HG02943 (cell line): ENCODE data around the gene PLCB1.
A peak's percentile ranks its signal among the peaks of the same experiment; 100 is the strongest.
"Not testable (repeated sequence)": the region's sequence is repeated elsewhere in the genome, so short reads cannot be mapped to it uniquely, and the experiment has no call there.

Experiments
- ATAC-seq: cut with Tn5 transposase; IDR thresholded peaks from one replicate; pipeline ENCODE4 v1.9.1; 2021; ENCODE audit warnings: mild to moderate bottlenecking, low read depth, moderate library complexity; ENCODE audit not compliant: unreplicated experiment

The PLCB1 gene

GRCh38 chr20:8131598-8132483, at the start of gene PLCB1:
PLCB1 (plus strand) TSS chr20:8132266; CDS start chr20:8132652, 386 bp downstream.
- peak; percentile 70 for ATAC-seq

DNA sequence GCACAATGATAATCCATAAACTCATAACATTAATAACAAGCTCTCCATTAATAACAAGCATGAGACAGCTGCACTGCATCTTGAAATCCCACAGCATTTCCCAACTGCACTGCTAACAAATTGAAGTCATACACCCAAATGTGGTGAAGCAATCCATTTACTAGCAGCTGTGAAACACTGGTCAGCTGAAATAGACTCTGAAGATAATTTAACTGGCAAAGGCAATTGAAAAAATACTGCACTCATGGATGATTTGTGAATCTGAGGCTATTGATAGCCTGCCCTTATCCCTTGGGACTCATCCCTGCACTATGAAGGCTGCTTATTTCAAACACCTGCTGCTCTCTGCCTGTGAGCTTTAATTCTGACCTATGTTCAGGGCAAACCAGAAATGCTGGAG, 49.1 kb upstream of the PLCB1 start:
- ATAC-seq = no peak

GRCh38 chr20:8089668-8090067, 42.4 kb upstream of the PLCB1 start:
- no peak for ATAC-seq

DNA sequence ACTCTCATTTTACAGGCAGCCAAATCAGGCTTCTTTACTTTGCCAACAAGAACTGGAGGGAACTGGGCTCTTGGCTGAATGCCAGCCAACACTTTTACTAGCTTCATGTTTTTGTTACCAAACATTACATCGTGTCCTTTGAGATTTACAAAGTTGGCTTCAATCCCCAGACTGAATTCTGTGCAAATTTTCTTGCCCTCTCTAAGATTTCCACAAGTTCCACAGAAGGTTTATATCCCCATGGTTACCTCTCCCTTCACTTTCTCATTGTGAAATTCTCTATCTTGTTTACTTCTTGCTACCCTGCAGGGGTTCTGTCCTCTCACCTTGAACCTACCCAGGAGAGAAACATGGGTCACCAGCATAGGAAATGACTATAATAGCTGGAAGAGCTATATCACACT, 37.6 kb upstream of the PLCB1 start:
- no peak for ATAC-seq

DNA sequence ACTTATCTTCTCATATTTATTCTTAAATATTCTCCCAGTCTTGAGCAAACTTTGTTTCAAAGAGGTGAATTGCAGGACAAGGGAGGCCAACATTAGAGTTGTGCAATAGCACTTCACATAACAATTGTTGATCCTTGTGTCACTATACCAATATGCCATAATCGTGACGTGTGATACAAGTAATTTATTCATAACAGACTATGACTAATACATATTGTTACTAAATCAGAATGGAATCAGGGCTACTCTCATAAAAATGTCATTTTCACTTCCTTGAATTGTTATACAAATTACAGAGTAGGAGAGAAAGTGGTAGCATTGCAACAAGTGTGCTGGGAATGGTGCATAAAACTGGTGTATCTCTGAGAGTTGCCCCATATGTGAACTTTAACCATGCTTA, 37.2 kb upstream of the PLCB1 start:
- ATAC-seq = no peak

DNA sequence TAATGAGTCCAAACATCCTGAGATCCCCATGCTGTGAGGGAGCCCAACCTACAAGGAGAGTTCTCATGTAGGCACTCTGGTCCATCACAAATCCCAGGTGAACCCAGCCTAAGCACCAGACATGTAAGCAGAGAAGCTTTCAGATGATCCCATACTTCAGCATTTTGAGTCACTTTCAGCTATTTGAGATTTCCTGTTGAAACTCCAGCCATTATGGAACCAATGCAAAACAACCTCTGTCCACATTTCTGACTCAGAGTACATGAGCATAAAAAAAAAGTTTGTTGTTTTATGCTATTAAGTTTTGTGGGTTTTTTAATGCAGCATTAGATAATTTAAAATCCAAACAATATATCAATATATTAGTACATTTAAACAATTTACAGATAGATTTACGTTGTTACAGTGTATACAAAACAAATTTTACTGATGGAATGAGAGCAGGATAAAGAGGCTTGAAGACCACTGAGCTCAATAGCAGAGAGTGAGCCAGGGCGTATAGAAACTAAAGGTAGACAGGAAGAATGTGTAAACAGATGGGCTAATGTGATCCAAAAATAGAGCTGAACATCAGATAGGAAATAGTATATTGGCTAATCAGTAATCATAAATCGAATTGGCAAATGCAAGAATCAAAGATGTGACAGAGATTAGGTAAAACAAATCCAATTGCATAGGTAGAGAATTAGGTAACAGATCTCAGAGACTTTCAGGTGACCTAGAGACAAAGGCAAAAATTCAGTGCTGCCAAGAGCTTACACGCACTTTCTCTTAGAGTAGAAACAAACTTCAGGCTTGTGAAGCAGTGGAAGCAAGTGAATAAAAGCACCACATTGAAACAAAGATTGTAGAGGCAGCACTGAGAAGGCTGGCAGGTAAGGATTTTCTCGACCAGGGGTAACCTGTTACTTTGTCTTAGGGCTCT, 36.2 kb upstream of the PLCB1 start:
- no peak for ATAC-seq

- no peak for ATAC-seq
Measured at GRCh38 chr20:8097307-8097706, 34.8 kb upstream of the PLCB1 start.

DNA sequence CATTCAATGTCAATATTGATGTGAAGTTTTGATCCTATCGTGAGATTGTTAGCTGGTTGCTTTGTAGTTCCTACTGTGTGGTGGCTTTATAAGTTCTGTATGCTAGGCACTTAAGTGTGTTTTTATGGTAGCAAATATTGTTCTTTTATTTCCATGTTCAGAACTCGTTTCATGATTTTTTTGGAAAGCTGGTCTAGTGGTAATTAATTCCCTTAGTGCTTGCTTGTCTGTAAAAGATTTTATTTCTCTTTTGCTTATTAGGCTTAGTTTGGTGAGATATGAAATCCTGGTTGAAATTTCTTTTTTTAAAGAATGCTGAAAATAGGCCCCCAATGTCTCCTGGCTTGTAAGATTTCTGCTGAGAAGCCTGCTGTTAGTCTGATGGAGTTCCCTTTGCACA, 27.8 kb upstream of the PLCB1 start:
- ATAC-seq = no peak

- not testable (repeated sequence) for ATAC-seq
Measured at GRCh38 chr20:8114612-8115011, 17.5 kb upstream of the PLCB1 start.

- no peak for ATAC-seq
Measured at GRCh38 chr20:8115436-8115835, 16.6 kb upstream of the PLCB1 start.

- ATAC-seq = no peak
Measured at GRCh38 chr20:8116067-8116811, 15.8 kb upstream of the PLCB1 start.

DNA sequence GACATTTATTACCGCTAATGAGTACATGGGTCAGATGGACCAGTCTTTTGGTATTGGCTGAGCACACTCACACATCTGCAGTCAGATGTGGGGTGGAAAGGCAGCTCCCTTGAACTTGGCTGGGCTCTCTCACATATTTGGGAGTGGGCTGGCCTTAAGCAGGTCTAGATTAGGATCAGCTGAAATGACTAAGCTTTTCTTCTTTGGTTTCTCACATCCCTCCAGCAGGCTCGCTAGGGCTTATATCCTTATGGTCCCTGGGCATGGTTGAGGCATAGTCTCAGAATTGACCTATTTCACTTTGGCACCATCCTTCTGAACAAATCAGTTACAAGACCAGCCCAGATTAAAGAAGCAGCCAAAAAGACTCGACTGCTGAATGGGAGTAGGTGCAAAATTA, 14.4 kb upstream of the PLCB1 start:
- ATAC-seq = no peak

- ATAC-seq = no peak
Measured at GRCh38 chr20:8118039-8118438, 14.0 kb upstream of the PLCB1 start.

DNA sequence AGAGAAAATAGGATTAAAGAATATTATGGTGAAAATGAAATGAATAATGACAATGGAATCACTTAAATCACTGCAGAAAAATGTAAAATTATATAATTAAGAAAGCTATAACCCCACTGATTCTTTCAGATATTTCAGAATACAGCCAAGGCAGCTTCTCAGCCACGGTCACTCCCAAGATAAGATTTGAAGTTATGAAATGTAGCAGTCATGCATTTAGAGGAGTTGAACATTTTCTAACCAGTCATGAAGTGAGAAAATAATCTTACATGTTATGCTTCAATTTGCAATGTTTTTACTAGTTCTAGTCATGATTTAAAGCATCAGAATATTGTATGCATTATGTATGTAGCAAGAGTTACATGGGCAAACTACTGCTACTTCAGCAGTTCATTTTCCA, 13.3 kb upstream of the PLCB1 start:
- no peak for ATAC-seq

- ATAC-seq = no peak
Measured at GRCh38 chr20:8121666-8122065, 10.4 kb upstream of the PLCB1 start.

- no peak for ATAC-seq
Measured at GRCh38 chr20:8124639-8125038, 7.4 kb upstream of the PLCB1 start.

GRCh38 chr20:8126181-8126580, 5.9 kb upstream of the PLCB1 start:
- no peak for ATAC-seq

DNA sequence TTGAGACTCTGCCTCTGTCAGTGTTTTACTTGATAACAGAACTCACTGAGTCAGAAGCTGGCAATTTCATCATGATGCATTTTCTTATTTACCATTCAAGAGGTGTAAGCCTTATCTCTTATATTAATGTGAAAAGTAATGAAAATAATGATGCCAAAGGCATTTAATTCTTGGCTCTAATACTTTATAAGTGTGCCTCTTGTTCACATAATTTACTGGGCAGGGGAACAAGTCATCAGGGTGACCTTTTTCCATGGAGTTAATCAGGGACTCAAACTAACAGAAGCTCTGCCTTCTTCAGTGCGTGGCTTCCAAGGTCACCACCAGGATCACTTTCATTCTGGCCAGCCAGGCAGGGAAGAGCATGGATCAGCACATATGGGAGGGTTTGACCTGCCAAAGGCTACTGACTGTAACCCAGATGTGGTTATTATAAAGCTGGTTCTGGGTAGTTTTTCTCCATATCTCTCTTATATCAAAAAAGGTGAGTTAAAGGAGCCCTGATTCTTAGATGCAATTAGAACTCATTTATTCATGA, 5.2 kb upstream of the PLCB1 start:
- ATAC-seq = no peak

DNA sequence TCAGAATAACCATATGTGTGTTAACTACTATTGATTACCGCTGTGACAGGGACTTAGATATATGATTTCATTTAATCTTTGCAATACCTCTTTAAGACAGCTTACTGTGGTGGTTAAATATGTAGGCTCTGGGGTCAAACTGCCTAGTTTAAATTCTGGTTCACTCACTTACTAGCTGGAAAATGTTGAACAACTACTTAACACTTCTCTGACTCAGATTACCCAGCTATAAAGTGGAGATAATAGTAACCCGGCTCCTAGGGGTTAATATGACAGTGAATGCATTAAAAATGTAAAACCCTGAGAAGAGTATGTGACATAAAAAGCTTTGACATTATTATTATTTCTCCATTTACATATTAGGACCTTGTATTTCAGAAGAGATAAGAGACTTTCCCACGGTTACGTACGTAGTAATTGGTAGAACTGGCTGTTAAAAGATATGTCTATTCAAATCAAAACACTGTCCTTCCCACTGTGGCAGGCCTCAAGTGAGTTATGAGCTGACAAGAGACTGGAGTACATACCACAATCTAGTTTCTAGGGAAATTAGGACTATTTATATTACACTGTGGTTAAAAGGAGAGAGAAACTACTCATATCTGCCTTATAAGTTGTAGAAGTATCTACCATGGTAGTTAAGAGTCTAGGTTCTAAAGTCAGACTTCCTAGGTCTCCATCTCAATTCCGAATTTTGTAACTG, 4.4 kb upstream of the PLCB1 start:
- peak; percentile 58 for ATAC-seq
